MM.1S (cell line): Measurements from ENCODE around the gene EMC8.

Experiments
- CTCF ChIP-seq: fragments of 300-600 bp; sonication (generic); IDR thresholded peaks from 2 replicates; pipeline ENCODE4 v1.5.1; 2016; ENCODE audit warnings: antibody characterized with exemption, low read length, mixed read lengths
- EZH2 ChIP-seq: fragments of 300-600 bp; sonication (generic); optimal IDR thresholded peaks from 2 replicates; pipeline ENCODE3; 2017; ENCODE audit warnings: low read depth, mild to moderate bottlenecking, antibody characterized with exemption, low read length, mixed read lengths

- no peak for TF ChIP-seq CTCF
- TF ChIP-seq EZH2 = no peak
These were observed 47.4 kb downstream of the EMC8 start for GRCh38 chr16:85751698-85752501.
